SW 1271 (cell line): ENCODE measurements around the gene RAC2.
"Not testable (repeated sequence)": the region's sequence is repeated elsewhere in the genome, so short reads cannot be mapped to it uniquely, and the experiment has no call there.

Experiments
- DNase-seq, 2 experiments: peaks; one replicate each; lab custom pipeline; 2025; lab: John Stamatoyannopoulos, UW

Gene RAC2

GRCh38 chr22:37206118-37206840 is 37.8 kb downstream of the RAC2 start:
- DNase-seq, result no peak

GRCh38 chr22:37205046-37205445 is 39.0 kb downstream of the RAC2 start:
- no peak for DNase-seq

GRCh38 chr22:37204045-37204655 is 39.9 kb downstream of the RAC2 start:
- DNase-seq, result no peak

DNA sequence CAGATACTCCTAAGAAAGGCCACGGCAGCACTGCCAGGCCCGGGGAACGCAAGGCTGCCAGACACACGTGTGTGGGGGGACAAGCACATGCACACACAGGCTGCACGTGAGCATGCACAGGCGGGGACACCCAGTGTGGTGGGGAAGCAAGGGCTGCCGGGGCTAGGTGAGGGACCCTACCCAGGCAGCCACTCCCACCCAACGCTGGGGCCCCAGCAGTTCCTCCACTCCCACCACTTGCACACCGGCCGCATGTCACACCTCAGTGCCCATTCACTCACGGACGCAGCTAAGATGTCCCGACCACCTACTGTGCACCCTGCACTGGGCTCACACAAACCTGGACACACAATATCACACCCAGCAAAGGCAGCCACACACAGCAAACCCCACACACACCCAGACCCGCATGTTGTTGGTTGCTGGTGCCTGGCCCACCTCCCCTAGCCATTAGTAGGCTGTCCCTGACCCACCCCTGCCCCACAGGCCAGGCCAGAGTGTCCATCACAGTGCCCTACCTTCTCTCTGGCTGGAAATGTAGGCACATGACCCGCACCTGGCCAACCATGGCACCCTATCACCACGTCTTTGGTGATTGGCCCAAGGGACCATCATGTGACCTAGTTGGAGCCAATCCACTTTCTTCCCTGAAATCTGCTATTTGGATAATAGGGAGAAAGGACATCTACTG is 40.6 kb downstream of the RAC2 start:
- DNase-seq, result no peak

DNA sequence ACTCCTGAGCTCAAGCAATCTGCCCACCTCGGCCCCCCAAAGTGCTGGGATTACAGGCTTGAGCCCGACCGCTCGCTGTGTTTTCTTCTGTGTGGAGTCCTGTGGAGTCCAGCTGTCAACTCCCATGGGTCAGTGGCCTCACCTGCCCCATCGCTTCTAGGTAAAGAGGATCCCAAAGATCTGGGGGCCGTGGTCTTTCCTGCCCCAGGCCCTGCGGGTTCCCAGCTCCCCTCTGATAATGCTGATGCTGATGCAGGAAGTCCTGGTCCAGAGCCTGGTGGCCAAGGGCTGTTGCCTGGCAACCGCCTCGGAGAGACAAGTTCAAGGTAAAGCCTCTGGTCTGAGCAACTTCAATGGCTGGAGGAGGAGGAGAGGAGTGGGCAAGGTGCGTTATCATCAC is 41.4 kb downstream of the RAC2 start:
- DNase-seq, result no peak

GRCh38 chr22:37202001-37202555 is 42.0 kb downstream of the RAC2 start:
- DNase-seq, result no peak

DNA sequence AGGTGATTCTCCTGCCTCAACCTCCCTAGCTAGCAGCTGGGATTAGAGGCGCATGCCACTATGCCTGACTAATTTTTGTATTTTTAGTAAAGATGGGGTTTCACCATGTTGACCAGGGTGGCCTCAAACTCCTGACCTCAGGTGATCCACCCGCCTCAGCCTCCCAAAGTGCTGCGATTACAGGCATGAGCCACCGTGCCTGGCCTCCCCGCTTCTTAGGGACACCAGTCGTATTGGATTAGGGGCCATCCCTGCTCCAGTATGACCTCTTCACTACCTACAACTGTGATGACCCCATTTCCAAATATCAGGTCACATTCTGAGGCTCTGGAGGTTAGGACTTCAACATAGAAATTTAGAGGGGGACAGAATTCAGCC is 42.6 kb downstream of the RAC2 start:
- DNase-seq, result not testable (repeated sequence)

GRCh38 chr22:37199760-37200108 is 44.3 kb downstream of the RAC2 start:
- DNase-seq, result no peak

GRCh38 chr22:37199103-37199759 is 44.8 kb downstream of the RAC2 start:
- peak; percentile 83 to 91 for DNase-seq

DNA sequence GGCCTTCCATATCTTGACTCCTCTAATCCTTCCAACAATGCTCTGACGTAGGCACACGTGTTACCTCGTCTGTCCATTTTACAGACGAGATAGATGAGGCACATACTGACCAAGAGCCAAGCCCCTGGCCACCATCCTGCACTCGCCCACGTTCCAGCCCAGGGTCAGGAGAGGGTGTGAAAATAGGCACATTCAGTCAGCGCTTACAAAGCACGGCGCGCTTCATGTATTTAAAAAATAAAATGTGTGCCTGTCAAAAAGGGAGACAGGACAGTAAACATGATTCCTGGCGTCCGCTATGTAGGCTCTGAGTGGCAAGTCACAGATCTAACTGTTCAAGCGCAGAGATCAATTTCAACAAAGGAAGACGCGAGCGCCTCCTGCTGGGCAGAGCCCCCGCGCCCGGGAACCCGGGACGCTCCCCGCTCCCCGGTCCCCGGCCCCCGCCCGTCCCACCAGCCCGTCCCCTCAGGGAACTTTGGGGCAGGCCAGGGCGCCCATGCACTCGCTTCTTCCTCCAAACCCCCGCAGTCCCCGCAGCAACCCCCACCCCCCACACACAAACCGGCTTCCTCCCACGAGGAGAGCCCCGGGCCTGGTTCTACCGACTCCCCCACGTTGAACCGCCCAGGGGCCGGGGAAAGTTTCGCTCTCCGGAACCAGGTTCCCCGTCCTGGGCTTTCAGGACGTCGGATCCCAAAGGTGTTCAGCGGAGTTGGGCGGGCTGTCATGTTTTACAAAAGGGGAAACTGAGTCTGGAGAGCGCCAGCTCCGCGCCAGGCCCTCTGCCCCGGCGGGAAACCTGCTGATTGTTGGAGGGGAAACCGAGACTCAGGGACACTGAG is 45.6 kb downstream of the RAC2 start:
- DNase-seq, result peak in 1 of 2 experiments; percentile 49

DNA sequence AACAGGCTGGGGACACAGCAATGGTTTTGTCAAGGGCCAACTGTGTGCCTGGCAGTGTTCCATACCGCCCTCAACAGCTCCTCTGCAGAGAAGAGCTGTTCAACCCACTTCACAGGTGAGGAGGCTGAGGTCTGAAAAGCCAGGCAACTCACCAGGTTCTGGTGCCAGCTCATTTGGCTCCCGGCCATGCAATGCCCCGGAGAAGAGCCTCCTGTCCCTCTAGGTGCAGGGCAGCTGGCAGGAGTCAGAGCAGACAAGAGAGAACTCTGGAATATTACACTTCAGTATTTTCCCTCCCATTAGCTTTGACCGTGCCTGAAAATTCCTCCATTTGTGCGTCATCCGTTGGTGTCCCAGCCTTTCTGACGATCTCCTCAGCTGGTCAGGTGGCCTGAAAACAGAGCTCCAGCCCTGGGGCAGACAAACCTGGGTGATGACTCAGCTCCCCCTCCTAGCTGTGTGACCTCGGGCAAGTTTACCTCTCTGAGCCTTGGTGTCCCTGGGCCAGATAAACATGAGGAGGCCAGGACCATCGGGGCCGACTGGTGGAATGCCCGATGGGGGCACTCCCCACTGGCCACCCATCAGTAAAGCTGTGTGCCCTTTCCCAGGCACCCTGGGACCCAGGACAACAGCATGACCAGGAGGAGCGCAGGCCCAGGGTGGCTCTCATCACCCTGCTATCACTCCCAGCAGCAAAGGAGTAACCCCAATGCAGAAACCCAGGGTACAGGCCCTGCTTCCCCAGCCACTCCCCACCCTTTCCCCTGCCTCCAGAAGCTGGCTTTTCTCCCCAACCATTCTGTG is 46.4 kb downstream of the RAC2 start:
- DNase-seq, result peak; percentile 26 to 31

DNA sequence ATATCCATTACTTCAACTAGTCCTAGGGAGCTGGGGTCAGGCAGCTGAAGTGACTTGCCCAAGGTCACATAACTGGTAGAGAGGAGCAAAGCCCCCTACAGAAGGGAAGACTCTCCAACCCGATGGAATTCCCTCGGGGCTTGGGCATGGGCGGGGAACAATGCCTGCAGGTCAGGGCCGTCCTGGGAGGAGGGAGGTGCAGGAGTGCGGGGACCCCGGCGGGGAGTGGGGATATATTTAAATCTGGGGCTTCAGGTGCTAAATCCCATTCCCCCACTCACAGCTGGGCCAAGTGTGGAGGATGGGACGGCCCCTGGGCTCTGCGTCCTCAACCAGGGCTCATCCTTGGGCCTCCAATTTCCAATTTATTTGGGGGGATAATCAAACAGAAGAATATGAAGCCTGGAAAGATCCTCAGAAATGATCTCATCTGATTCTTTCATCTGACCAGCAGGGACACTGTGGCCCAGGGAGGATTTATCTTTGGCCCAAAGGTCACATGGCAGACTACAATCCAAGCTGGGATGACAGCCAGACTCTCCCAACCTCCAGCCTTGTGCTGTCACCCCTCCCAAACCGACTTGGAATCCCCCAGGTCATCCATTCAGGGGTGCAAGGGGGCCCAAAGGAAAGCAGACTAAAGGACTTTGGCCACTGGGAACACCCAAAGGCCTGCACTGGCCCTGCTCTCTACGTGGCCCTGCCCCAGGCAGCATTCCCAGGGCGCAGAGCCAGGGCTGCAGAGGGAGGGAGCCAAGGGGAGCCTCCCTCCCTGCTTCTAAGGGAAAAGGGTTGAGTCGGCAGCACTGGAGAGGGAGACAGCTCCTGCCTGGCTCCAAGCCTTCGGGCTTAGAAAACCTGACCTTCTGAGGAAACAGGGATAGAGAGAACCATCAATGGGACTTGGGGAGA is 47.3 kb downstream of the RAC2 start:
- DNase-seq, result peak in 1 of 2 experiments; percentile 23

GRCh38 chr22:37195921-37196320 is 48.1 kb downstream of the RAC2 start:
- no peak for DNase-seq

DNA sequence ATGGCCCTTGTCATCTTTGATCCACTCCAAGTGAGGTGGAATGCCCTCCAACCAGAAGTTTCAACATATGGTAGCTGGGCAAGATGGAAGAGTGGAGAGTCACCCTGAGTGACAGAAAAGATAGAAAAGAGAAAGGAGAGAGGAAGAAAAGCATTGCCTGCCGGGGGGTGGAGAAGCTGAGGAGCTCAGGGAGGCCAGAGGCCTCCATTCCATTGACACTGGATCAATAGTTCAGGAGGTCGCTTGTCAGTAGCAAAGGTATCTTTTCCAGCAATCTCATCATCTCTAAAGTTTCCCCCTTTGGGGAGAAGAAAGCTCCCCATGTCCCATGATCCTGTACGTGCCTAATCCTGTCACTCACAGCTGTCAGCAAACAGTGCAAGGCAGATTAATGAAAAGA is 49.3 kb downstream of the RAC2 start:
- DNase-seq, result no peak

DNA sequence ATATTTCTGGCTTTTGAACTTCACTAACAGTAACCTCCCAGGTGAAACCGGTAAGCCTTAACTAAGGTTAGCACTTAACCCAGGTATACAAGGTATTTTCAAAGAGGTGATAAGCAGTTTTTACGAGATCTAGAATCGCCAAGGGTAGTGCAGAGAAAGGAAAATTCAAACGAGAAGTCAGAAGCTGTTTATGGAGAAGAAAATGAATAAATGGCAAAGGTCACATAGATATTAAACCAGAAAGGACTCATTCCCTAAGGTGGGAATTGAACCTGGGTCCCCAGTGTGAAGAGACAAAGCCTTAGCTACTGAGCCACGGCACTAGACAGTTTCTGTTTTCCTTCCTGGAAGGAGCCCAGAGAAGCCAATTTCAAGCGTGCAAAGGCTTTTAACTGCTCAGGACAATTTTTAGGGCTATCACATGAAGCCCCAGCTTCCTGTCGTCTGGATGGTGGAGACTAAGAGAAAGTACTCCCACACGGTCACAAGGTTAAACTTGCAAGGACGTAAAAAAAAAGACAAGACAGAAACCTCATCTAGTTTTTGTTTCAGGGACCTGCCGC is 50.4 kb downstream of the RAC2 start:
- peak in 1 of 2 experiments; percentile 13 for DNase-seq

DNA sequence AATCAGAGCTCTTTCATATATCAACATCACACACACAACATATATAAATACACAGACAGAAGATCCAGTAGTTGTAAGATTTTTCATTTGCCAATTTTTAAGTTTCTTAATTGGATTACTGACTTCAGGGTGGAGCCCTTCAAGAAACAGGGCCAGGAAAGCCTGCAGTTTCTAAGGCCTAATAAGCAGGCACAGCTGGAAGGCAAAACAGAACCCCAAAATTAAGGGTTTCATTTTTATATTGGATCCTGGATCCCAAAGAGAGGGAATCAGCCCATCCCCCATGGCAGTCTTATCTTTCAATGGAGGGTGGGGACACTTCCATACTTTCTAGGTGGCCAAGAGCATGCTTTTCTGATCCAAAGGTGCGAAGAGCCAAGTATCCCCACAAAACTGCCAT is 51.3 kb downstream of the RAC2 start:
- DNase-seq, result no peak

- no peak for DNase-seq
Observed at GRCh38 chr22:37192204-37192603, 51.9 kb downstream of the RAC2 start.

GRCh38 chr22:37190262-37190780 is 53.7 kb downstream of the RAC2 start:
- DNase-seq, result no peak

- no peak for DNase-seq
Observed at GRCh38 chr22:37188901-37189466, 55.1 kb downstream of the RAC2 start.
